Mononuclear cell (primary cell): Measurements from ENCODE around the gene FRMD4A. TPM values are rescaled to one million over a fixed set of nuclear protein-coding genes. Genes with fewer than 3 reads are reported as not detected.

Experiments
- H3K27me3 ChIP-seq: 2 replicates; pipeline ENCODE4 v1.6.0; 2011; ENCODE audit warnings: low read length, control low read depth; ENCODE audit not compliant: insufficient read depth
- H3K4me1 ChIP-seq: 2 replicates; pipeline ENCODE4 v1.5.1; 2011; ENCODE audit warnings: mild to moderate bottlenecking, low read length, control low read depth; ENCODE audit not compliant: insufficient read depth
- H3K4me3 ChIP-seq: 2 replicates; pipeline ENCODE4 v1.5.1; 2011; ENCODE audit warnings: mild to moderate bottlenecking, low read length, moderate library complexity
- H3K9me3 ChIP-seq: 2 replicates; pipeline ENCODE4 v1.5.1; 2011; ENCODE audit warnings: low read depth, mild to moderate bottlenecking, control low read depth, low read length
- total RNA-seq: library from RNA; depleted of rRNA; stranded (reverse); fragments of >200 nt; gene quantifications from one replicate; pipeline ENCODE4 v1.2.3, GENCODE V29; 2012

Gene FRMD4A
- total RNA-seq, 1 donor = 0.63 TPM

GRCh38 chr10:14126697-14127440 is 203.9 kb downstream of the FRMD4A start:
- H3K27me3 ChIP-seq = no peaks in the 10 kb centered on the region
- no peaks in the 10 kb centered on the region for H3K4me1 ChIP-seq
- no peak overlapping the region for H3K4me3 ChIP-seq
- no peaks in the 10 kb centered on the region for H3K9me3 ChIP-seq

GRCh38 chr10:14125564-14125963 is 205.2 kb downstream of the FRMD4A start:
- no peaks in the 10 kb centered on the region for H3K4me1 ChIP-seq
- H3K4me3 ChIP-seq = no peak overlapping the region
- H3K9me3 ChIP-seq = no peaks in the 10 kb centered on the region
- no peaks in the 10 kb centered on the region for H3K27me3 ChIP-seq

- Histone ChIP-seq H3K9me3 (no peaks in the 10 kb centered on the region), H3K4me3 (no peak overlapping the region), H3K4me1 (no peaks in the 10 kb centered on the region), H3K27me3 (no peaks in the 10 kb centered on the region)
These were observed 205.8 kb downstream of the FRMD4A start for GRCh38 chr10:14124941-14125340.

- Histone ChIP-seq H3K27me3 (no peaks in the 10 kb centered on the region), H3K4me3 (no peak overlapping the region), H3K4me1 (no peaks in the 10 kb centered on the region), H3K9me3 (no peaks in the 10 kb centered on the region)
These were observed 207.6 kb downstream of the FRMD4A start for GRCh38 chr10:14123139-14123538.

- Histone ChIP-seq H3K4me1 (no peaks in the 10 kb centered on the region), H3K27me3 (no peaks in the 10 kb centered on the region)
These were observed 209.9 kb downstream of the FRMD4A start for GRCh38 chr10:14120812-14121211.

GRCh38 chr10:14118953-14119352 is 211.8 kb downstream of the FRMD4A start:
- Histone ChIP-seq H3K4me3 (no peak overlapping the region), H3K27me3 (no peaks in the 10 kb centered on the region), H3K4me1 (no peaks in the 10 kb centered on the region), H3K9me3 (no peaks in the 10 kb centered on the region)

More at GRCh38 chr10:14120812-14121211, 209.9 kb downstream of the FRMD4A start:
- Histone ChIP-seq H3K4me3 (no peak overlapping the region), H3K9me3 (no peaks in the 10 kb centered on the region)

GRCh38 chr10:14116837-14117236 is 213.9 kb downstream of the FRMD4A start:
- Histone ChIP-seq H3K9me3 (no peaks in the 10 kb centered on the region), H3K4me1 (no peaks in the 10 kb centered on the region), H3K27me3 (no peaks in the 10 kb centered on the region), H3K4me3 (no peak overlapping the region)

- no peaks in the 10 kb centered on the region for H3K27me3 ChIP-seq
- H3K4me1 ChIP-seq = no peaks in the 10 kb centered on the region
- H3K4me3 ChIP-seq = no peak overlapping the region
- no peaks in the 10 kb centered on the region for H3K9me3 ChIP-seq
These were observed 214.7 kb downstream of the FRMD4A start for GRCh38 chr10:14116021-14116420.

- Histone ChIP-seq H3K27me3 (no peaks in the 10 kb centered on the region), H3K4me1 (no peaks in the 10 kb centered on the region), H3K4me3 (no peak overlapping the region), H3K9me3 (no peaks in the 10 kb centered on the region)
These were observed 215.9 kb downstream of the FRMD4A start for GRCh38 chr10:14114791-14115190.

GRCh38 chr10:14112056-14112455 is 218.7 kb downstream of the FRMD4A start:
- no peaks in the 10 kb centered on the region for H3K9me3 ChIP-seq
- no peaks in the 10 kb centered on the region for H3K27me3 ChIP-seq
- H3K4me1 ChIP-seq = no peaks in the 10 kb centered on the region
- H3K4me3 ChIP-seq = no peak overlapping the region

- Histone ChIP-seq H3K4me3 (no peak overlapping the region), H3K9me3 (no peaks in the 10 kb centered on the region), H3K27me3 (peaks cover 3% of the 10 kb centered on the region), H3K4me1 (no peaks in the 10 kb centered on the region)
These were observed 219.5 kb downstream of the FRMD4A start for GRCh38 chr10:14111208-14111607.

- Histone ChIP-seq H3K4me3 (no peak overlapping the region), H3K4me1 (no peaks in the 10 kb centered on the region), H3K27me3 (peaks cover 3% of the 10 kb centered on the region), H3K9me3 (no peaks in the 10 kb centered on the region)
These were observed 223.9 kb downstream of the FRMD4A start for GRCh38 chr10:14106828-14107227.

- no peaks in the 10 kb centered on the region for H3K4me1 ChIP-seq
- H3K27me3 ChIP-seq = peaks cover 3% of the 10 kb centered on the region
These were observed 228.7 kb downstream of the FRMD4A start for GRCh38 chr10:14102056-14102455.

GRCh38 chr10:14099885-14100284 is 230.8 kb downstream of the FRMD4A start:
- Histone ChIP-seq H3K4me3 (no peak overlapping the region), H3K27me3 (no peaks in the 10 kb centered on the region), H3K9me3 (no peaks in the 10 kb centered on the region), H3K4me1 (no peaks in the 10 kb centered on the region)

More at GRCh38 chr10:14102056-14102455, 228.7 kb downstream of the FRMD4A start:
- Histone ChIP-seq H3K9me3 (no peaks in the 10 kb centered on the region), H3K4me3 (no peak overlapping the region)

- Histone ChIP-seq H3K9me3 (no peaks in the 10 kb centered on the region), H3K4me3 (no peak overlapping the region), H3K4me1 (no peaks in the 10 kb centered on the region), H3K27me3 (no peaks in the 10 kb centered on the region)
These were observed 236.8 kb downstream of the FRMD4A start for GRCh38 chr10:14093730-14094484.
